CD4-positive, alpha-beta T cell treated with Interleukin-4 for 4 hours (primary cell): ENCODE data around the gene UNC5C.

ENCODE experiments used
- DNase-seq: peaks from one replicate; pipeline ENCODE4 v3.0.0-alpha.2; 2020

Gene UNC5C

GRCh38 chr4:95546221-95546620, 2.6 kb downstream of the UNC5C start:
- no peak for DNase-seq

DNA sequence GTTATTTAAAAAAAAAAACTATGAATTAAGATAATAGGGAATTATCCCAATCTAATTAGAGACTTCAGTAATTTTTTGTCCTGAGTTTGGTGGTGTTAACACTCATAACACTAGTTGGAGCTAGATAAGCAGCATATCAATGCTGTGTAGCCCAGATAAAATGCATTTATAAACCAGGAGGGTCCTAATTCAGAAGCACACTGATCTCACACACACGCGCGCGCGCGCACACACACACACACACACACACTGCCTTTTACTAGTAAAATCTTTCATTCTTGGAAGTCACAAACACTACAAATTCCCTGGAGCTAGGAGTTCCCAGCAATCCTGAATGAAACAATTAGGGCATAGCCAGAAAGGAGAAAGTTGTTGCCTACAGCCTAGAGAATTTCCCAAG, 3.2 kb downstream of the UNC5C start:
- no peak for DNase-seq

DNA sequence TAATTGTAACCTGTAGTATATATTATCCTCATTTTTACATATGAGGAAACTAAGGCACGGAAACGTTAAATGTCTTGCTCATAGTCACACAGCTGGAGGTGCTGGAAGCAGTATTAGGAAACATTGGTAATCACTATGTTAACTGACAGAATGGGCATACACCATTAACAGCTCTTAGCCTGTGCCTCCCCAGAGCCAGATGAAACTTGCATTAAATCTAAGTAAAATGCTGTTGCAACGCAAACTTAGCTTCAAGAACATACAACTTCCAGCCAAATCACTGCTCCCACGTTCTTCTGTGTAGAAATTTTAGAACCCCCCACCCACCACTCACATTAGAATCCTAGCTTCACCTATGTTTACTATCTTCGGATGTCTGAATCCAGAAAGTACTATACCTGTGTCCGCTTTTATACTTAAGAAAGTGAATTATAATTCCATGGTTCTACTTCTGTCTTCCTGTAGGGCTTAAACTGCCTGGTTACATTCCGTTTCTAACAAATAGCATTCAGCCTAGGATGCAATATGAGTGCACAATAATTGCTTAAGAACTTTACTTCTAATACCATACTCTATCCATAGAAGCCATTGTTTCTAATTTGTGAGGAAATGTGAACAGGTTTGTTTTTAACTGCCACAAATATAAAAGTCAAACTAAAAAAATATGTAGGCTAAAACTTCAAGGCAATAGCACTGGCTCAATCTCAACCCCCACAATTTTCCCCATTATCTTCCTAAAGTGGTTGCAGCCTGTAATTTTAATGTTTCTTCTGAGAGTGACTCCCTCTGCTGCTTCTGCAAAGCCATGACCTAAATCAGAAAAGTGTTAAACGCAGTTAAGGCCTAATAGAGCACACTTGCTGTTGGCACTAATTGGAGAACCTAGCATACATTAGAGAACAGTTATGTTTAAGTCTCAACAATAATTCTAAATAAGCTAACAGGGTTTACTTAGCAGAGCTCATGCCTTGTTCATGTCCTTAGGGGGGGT, 4.4 kb downstream of the UNC5C start:
- no peak for DNase-seq

- no peak for DNase-seq
Measured at GRCh38 chr4:95541889-95542607, 6.7 kb downstream of the UNC5C start.

- DNase-seq = no peak
Measured at GRCh38 chr4:95541094-95541493, 7.7 kb downstream of the UNC5C start.

- no peak for DNase-seq
Measured at GRCh38 chr4:95540227-95540626, 8.5 kb downstream of the UNC5C start.

DNA sequence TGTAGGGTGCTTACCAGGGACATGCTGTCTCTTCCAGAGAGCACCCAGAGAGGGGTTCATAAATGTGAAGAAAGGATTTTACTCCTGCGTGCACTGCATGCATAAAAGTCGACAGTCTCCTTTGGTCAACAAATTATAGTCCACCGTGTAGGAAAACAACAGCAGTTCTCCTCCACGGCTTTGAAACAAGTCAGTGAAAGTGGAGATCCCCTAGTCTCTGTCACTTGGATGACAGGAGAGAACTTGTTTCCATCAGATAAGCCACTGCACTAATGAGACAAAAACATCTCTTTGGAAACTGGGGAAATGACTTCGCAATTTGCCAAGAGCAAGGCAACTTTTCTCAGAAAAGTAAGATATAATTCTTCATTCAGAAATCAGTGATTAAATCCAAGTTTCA, 9.7 kb downstream of the UNC5C start:
- no peak for DNase-seq

GRCh38 chr4:95537863-95538488, 10.8 kb downstream of the UNC5C start:
- DNase-seq = no peak

DNA sequence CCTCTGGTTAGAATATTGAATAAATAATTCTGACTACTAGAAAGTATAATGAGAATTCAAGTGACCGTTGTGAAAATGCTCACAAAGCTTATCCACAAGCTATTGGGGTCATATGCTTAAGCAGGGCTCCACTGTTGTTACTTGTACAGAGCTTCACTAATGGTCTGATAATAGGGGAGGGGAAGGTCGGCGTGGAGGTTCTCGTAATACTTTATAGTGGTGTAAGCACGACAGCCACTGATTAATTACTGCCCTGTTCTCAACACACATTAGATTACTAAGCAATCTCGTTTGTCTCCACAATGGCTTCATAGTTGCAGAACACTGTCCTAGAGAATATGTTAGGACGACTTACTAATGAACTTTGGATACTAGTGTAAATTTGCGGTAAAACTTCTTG, 11.6 kb downstream of the UNC5C start:
- no peak for DNase-seq

GRCh38 chr4:95536650-95537049, 12.1 kb downstream of the UNC5C start:
- DNase-seq = no peak

DNA sequence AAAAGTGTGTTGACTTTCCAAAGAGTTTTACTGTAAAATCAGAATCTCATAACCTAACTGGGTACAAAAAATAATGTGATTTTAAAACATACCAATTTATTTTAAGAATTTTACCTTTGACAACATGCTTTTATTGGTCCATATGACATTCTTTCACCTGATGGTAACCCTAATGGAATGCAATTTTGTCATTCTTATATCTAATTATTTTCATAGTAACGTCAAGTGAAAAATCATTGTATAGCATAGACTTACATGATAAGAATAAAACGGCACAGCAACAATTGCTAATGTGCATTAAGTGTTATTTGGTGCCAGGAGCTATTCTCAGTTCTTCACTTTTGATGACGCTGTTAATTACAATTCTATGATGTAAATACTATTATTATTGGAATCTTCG, 13.6 kb downstream of the UNC5C start:
- DNase-seq = no peak

GRCh38 chr4:95534032-95534431, 14.7 kb downstream of the UNC5C start:
- no peak for DNase-seq

- DNase-seq = no peak
Measured at GRCh38 chr4:95533254-95533653, 15.5 kb downstream of the UNC5C start.

- DNase-seq = no peak
Measured at GRCh38 chr4:95532305-95532704, 16.5 kb downstream of the UNC5C start.

- DNase-seq = no peak
Measured at GRCh38 chr4:95531141-95531540, 17.6 kb downstream of the UNC5C start.

GRCh38 chr4:95529946-95530345, 18.8 kb downstream of the UNC5C start:
- DNase-seq = no peak

DNA sequence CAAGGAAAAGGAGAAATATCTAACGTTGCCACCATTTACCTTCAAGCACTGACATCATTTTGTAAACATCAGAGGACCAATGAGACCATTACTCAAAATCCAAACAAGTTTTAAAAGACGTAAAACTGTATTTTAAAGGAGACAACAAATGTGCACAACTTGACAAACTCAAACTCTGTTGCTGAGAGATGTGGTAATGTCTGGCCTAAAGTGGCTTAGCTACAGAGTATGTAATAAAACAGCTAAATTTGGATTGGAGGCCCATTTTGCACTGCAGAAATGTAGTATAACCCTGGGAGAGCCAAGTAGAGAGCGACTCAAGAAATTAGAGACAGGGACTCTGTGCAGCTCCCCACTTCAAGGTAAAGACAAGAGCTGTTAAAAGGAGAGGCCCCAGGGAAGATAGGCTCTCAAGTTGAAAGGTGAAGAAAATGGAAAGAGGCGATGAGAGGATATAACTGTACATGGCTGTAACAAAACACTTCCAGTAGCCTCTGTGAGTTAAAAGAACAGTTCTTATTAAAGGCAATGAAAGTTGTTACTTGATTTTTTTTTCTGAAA, 20.3 kb downstream of the UNC5C start:
- no peak for DNase-seq

DNA sequence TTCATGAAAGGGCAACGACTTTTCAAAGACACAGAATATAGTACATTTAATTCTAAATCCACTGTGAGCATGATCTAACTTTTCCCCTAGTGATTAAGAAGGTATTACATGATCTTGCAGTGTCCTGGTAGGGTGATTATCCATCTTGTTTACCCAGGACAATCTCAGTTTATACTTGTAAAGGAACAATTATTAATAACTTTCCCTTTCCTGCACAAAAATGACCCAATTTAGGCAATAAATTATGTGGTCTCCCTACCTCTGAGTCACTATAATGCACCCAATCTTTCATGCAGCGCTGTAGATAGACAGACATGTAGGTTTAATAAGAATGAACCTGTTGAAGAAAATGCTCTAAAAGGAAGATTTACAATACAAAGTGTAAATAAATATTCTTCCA, 22.7 kb downstream of the UNC5C start:
- DNase-seq = no peak

- DNase-seq = no peak
Measured at GRCh38 chr4:95524729-95525128, 24.0 kb downstream of the UNC5C start.

GRCh38 chr4:95524184-95524583, 24.6 kb downstream of the UNC5C start:
- no peak for DNase-seq

DNA sequence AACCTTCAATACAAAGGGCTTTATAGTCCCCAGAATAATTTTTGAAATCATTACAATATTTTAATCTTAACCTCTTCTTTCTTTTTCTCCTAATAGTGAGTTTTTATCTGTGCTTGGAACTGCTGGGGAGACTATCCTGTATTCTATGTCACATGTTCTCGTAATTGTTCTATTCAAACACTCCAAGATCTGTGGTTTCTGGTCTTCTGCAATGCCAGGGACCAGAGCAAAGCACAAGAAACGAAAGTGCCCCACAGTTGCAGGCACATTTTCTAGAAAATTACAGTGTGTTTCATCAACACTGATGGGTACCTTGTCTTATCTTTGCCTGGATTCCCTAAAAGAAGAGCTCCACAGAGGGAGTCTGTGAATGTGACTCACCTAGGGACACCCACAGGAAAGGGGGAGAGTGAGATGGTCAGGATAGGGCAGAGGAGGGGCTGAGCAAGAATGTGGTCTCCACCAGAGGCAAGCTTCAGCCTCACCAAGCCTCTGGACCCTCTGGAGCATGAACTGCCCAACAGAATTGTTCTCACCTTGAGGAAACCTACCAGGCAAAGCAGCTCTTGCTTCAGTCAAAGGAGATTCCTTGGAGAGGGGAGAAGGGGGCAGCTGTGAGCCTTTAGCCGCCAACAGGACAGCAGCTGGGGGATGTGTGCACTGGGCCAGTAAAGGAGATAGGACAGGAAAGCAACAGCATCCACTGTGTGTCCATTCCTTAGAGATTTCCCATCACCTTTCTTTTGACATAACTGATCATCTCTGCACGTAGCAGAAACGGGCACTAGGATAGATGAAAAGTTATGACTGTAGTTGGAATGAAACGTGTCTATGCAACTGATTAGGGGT, 25.9 kb downstream of the UNC5C start:
- DNase-seq = no peak

- no peak for DNase-seq
Measured at GRCh38 chr4:95517576-95518345, 31.0 kb downstream of the UNC5C start.
